ENCODE data around the gene CDC7.

The CDC7 gene

DNA sequence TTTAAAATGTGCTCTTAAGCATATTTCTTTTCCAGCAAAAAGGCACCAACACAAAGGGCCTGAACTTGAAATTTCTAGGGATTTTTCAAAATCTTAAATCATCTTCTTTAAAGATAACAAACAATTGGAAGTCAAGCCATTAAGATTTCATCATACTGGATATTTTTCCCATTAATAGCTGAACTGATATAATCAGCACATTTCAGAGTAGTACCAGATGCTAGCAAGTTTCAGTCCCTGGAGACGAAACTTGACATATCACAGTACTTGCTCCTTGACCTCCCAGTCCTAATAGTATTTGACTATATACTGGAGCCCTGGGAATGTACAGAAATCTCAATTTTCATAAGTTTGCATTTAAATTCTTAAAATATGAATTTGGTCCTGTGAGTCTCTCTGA, 10.2 kb upstream of the CDC7 start:
- H3K4me1 ChIP-seq (ENCODE audit: control insufficient read depth, low read length): peaks cover 9% of the 10 kb centered on the region
- no peaks in the 10 kb centered on the region for H3K36me3 ChIP-seq (ENCODE audit: control insufficient read depth, low read length)
- no peaks in the 10 kb centered on the region for H4K20me1 ChIP-seq (ENCODE audit: control insufficient read depth, insufficient read depth, low read depth, low read length)
- H3K9me2 ChIP-seq (replicated peaks; ENCODE audit: control insufficient read depth, low read length): no peaks in the 10 kb centered on the region
- no peaks in the 10 kb centered on the region for H3K79me2 ChIP-seq (ENCODE audit: control insufficient read depth, low read length)
- TF ChIP-seq, protein P1, sequence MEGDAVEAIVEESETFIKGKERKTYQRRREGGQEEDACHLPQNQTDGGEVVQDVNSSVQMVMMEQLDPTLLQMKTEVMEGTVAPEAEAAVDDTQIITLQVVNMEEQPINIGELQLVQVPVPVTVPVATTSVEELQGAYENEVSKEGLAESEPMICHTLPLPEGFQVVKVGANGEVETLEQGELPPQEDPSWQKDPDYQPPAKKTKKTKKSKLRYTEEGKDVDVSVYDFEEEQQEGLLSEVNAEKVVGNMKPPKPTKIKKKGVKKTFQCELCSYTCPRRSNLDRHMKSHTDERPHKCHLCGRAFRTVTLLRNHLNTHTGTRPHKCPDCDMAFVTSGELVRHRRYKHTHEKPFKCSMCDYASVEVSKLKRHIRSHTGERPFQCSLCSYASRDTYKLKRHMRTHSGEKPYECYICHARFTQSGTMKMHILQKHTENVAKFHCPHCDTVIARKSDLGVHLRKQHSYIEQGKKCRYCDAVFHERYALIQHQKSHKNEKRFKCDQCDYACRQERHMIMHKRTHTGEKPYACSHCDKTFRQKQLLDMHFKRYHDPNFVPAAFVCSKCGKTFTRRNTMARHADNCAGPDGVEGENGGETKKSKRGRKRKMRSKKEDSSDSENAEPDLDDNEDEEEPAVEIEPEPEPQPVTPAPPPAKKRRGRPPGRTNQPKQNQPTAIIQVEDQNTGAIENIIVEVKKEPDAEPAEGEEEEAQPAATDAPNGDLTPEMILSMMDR (IDR thresholded peaks at IDR 0.05; ENCODE audit: low read depth, low read length, poor library complexity, severe bottlenecking): no peak
- TF ChIP-seq EZH2phosphoT487 (IDR thresholded peaks at IDR 0.05; ENCODE audit: borderline replicate concordance, low read length): no peak
- no peak overlapping the region for H3K4me2 ChIP-seq (ENCODE audit: low read length)
- no peaks in the 10 kb centered on the region for H3K27me3 ChIP-seq (ENCODE audit: control insufficient read depth, low read length)
- no peak overlapping the region for H3K27ac ChIP-seq (ENCODE audit: low read depth, low read length)
- no peaks in the 10 kb centered on the region for H3F3A ChIP-seq (ENCODE audit: control insufficient read depth, insufficient read depth)
- no peaks in the 10 kb centered on the region for H3K9me3 ChIP-seq (ENCODE audit: control insufficient read depth, insufficient read depth, low read length)
- no peak overlapping the region for H3K4me3 ChIP-seq (ENCODE audit: low read length)

DNA sequence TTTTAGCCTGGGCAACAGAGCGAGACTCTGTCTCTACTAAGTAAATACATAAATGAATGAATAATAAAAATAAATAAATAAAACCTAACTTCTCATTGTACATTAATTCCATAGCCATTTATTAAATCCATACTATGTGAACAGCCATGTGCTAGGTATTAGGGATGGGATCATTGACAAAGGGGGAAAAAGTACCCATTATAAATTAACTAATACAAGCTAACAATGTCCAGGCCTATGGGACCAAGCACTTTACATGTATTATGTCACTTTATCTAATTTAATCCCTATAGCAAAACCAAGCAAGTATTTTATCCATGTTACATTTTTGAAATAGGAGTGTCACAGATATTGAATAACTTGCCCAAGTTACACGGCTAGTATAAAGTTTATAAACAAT, 2.6 kb upstream of the CDC7 start:
- no peak for TF ChIP-seq EZH2phosphoT487 (IDR thresholded peaks at IDR 0.05; ENCODE audit: borderline replicate concordance, low read length)
- TF ChIP-seq, protein P1 (IDR thresholded peaks at IDR 0.05; ENCODE audit: low read depth, low read length, poor library complexity, severe bottlenecking): no peak
- Histone ChIP-seq H3K4me3 (ENCODE audit: low read length) (no peak overlapping the region), H3F3A (ENCODE audit: control insufficient read depth, insufficient read depth) (no peaks in the 10 kb centered on the region), H3K36me3 (ENCODE audit: control insufficient read depth, low read length) (peaks cover 16% of the 10 kb centered on the region), H3K27me3 (ENCODE audit: control insufficient read depth, low read length) (no peaks in the 10 kb centered on the region), H4K20me1 (ENCODE audit: control insufficient read depth, insufficient read depth, low read depth, low read length) (no peaks in the 10 kb centered on the region), H3K4me1 (ENCODE audit: control insufficient read depth, low read length) (peaks cover 16% of the 10 kb centered on the region), H3K9me3 (ENCODE audit: control insufficient read depth, insufficient read depth, low read length) (no peaks in the 10 kb centered on the region), H3K4me2 (ENCODE audit: low read length) (no peak overlapping the region), H3K79me2 (ENCODE audit: control insufficient read depth, low read length) (peaks cover 21% of the 10 kb centered on the region), H3K9me2 (replicated peaks; ENCODE audit: control insufficient read depth, low read length) (no peaks in the 10 kb centered on the region; the same call in 1 of the 2 replicates), H3K27ac (ENCODE audit: low read depth, low read length) (no peak overlapping the region)

DNA sequence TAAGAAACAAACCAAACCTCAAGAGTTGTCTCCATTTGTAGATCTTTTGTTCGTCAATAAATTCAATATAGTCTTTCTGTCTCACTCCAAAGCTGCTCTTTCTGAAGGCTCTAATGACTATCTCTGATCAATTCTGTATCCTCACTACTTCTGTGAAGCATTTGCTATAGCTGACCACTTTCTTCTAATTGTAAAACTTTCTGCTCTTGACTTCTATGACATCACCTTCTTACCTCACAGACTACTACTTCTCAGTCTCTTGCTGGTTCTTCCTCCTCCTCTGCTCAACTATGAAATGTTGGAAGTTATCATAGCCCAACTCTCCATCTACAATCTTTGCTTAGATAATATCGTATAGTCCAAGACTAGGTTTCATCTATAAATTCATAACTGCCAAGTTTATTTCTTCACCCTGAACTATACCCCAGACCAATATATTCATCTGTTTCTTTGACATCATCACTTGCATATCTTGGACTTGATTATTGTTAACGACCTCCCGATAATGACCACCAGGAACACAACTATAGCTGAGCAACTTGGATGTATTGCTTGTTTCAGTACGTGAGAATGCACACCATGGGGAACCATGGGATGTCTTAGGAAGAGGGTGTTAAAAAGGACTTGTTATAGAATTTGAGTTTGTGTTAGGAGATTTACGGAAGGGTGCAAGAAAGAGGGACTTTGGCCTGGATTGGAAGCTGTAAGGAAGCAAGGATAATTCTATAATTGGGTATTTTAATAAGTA, 2.0 kb upstream of the CDC7 start:
- no peak overlapping the region for H3K27ac ChIP-seq (ENCODE audit: low read depth, low read length)
- H3K9me3 ChIP-seq (ENCODE audit: control insufficient read depth, insufficient read depth, low read length): no peaks in the 10 kb centered on the region
- no peaks in the 10 kb centered on the region; the same call in 1 of the 2 replicates for H3K9me2 ChIP-seq (replicated peaks; ENCODE audit: control insufficient read depth, low read length)
- H3K4me2 ChIP-seq (ENCODE audit: low read length): no peak overlapping the region
- no peak overlapping the region for H3K4me3 ChIP-seq (ENCODE audit: low read length)
- H3K27me3 ChIP-seq (ENCODE audit: control insufficient read depth, low read length): no peaks in the 10 kb centered on the region
- TF ChIP-seq, protein P1 (IDR thresholded peaks at IDR 0.05; ENCODE audit: low read depth, low read length, poor library complexity, severe bottlenecking): no peak
- no peak for TF ChIP-seq EZH2phosphoT487 (IDR thresholded peaks at IDR 0.05; ENCODE audit: borderline replicate concordance, low read length)
- H3F3A ChIP-seq (ENCODE audit: control insufficient read depth, insufficient read depth): no peaks in the 10 kb centered on the region
- peaks cover 21% of the 10 kb centered on the region for H3K4me1 ChIP-seq (ENCODE audit: control insufficient read depth, low read length)
- no peaks in the 10 kb centered on the region for H4K20me1 ChIP-seq (ENCODE audit: control insufficient read depth, insufficient read depth, low read depth, low read length)
- peaks cover 21% of the 10 kb centered on the region for H3K36me3 ChIP-seq (ENCODE audit: control insufficient read depth, low read length)
- H3K79me2 ChIP-seq (ENCODE audit: control insufficient read depth, low read length): peaks cover 28% of the 10 kb centered on the region
